Ammon's horn (tissue), 1 donor: ENCODE results near the gene BORCS6.
"Not testable (repeated sequence)": the region's sequence is repeated elsewhere in the genome, so short reads cannot be mapped to it uniquely, and the experiment has no call there.

Experiments used
- DNase-seq: peaks from one replicate; pipeline ENCODE4 v3.0.0-alpha.2; 2016; ENCODE audit warnings: low spot score

The BORCS6 gene

GRCh38 chr17:8173056-8173870 is 16.7 kb downstream of the BORCS6 start:
- DNase-seq, result peak; percentile 97

DNA sequence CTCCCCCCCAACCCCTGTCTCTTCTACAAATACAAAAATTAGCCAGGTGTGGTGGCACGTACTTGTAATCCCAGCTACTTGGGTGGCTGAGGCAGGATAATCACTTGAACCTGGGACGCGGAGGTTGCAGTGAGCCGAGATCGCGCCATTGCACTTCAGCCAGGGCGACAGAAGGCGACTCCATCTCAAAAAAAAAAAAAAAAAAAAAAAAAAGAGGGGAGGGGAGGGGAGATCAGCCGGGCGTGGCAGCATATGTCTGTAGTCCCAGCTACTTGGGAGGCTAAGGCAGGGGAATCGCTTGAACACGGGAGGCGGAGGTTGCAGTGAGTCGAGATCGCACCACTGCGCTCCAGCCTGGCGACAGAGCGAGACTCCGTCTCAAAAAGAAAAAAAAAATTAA is 19.8 kb downstream of the BORCS6 start:
- not testable (repeated sequence) for DNase-seq

DNA sequence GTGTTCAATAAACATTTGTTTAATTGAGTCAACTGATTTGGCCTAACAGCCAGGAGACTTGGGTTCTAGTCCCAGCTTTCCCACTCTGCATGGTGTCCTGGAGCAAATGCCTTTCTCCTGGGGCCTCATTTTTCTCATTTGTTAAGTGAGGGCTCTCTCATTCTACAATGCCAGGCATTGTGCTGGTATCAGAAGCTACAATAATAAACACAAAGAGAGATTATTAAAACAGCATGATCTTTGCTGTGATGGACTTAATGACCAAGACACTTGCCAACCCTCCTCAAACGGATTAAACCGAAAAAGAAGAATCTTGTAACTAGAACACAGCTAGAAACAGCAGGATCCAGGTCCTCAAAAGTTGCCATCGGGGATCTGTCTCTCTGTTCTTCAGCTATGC is 22.5 kb downstream of the BORCS6 start:
- DNase-seq, result no peak

DNA sequence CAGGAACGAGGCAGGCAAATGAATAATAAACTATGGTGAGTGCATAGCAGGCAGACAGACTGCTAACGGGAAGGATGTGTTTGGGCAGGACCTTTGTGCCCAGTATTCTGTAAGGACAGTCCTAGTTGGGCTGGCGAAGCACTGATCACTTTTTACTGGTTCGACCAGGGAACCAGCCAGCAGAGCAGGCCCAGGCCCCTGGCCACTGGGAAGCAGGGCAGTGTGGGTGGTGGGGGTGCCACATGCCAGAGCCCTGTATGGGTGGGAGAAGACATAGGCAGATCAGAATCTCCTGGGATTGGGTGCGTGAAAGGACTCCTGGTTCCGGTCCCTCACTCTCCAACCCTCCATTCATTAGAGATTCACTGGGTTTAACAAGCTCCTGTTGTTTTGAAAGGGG is 23.2 kb downstream of the BORCS6 start:
- DNase-seq, result no peak

DNA sequence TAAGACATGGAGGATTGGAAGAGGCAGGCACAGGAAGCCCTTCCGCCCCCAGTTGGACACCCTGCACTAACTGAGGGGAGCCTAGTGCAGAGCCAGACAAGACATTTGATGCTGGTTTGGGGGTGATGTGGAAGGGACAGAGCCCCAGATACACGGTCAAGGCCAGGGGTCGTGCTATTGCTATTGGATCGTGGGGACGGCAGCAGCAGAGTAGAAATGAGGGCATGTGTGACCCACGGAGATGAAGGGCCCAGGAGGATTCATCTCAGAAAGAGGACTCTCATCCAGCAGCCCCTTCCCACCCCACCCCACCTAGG is 25.2 kb downstream of the BORCS6 start:
- no peak for DNase-seq

GRCh38 chr17:8163978-8164814 is 25.8 kb downstream of the BORCS6 start:
- DNase-seq, result peak; percentile 63

DNA sequence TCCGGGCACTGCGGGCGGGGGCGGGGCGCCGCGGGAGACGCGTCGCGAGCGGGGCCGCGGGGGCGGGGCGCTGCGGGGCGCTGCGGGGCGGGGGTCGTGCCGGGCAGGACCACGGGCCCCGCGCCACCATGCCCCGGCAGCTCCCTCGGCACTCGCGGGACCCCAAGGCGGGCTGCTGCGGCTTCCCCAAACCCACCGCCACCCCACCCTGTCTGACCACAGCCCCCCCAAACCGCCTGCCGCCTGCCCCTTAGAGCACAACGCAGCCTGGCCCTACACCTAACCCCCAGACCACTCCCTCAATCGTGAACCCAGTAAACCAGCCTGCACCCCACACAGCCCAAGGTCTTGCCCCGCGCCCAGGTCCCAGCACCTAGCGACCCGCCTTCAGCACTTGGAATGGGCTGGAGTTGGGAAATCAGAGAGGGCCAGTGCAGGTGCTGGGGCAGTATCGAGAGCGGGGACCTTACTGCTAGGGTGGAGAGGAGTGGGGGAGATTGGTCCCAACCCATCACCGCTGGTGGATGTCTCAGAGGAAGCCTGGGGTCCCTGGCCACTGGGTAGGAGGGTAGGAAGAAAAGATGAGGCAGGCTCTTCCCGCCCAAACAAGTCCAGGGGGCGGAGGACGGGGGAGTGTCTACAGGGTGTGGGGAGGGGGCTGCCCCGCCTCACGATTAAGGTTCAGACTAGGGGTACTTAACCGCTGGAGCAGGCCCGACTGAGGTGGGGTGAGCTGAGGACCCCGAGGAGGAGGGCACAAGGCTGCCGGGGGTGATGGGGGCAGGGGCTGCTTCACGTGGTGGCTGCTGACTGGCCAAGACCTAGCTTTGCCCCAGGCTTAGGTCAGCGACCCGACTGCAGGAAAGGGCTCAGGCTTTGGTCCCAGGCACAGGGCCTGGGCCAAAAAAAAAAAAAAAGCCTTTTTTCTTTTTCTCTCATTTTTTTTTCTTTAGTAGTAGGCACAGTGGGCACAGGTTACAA is 26.7 kb downstream of the BORCS6 start:
- DNase-seq, result no peak

DNA sequence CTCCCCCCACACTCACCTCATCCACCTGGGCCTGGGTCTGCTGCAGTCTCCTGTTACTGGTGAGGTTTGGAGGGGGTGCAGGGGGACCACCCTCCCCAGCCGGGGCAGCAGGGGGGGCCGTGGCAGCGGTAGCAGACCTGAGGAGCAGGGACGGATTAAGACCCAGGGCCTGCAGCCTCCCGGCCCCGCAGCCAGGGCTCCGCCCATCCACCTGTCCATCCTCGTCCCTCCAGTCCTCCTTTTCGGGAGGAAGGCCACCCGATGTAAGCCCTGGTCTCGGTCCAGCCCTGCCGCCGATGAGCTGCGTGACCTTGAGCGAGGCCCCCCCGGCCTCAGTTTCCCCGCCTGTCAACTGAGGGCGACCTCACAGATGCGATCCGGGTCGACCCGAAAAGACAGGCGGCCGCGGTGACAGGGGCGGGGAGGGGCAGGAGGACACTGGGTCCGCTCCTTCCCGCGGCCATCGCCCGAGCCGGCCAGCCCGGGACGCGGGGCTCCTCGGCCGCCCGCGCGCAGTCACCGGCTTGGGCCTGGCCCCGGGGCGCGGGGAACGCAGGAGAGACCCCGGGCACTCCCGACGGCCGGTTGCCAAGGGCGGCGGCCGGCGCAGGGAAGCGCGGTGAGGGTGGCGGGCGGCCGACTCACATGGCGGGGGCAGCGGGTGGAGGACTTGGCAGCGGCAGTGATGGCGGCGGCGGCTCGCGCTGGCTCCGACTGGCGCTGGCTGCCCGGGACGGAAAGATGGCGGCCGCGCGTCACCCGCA is 27.6 kb downstream of the BORCS6 start, which contains the start of gene VAMP2:
TSS of gene VAMP2 (minus strand) at position 716 of the 764 bp plus-strand sequence. CDS start at position 647, 69 bp downstream.
- DNase-seq, result peak; percentile 78

GRCh38 chr17:8161289-8162232 is 28.4 kb downstream of the BORCS6 start:
- no peak for DNase-seq

- no peak for DNase-seq
Measured at GRCh38 chr17:8160741-8161221, 29.2 kb downstream of the BORCS6 start.

- DNase-seq, result no peak
Measured at GRCh38 chr17:8160224-8160577, 29.8 kb downstream of the BORCS6 start.

GRCh38 chr17:8159459-8160223 is 30.3 kb downstream of the BORCS6 start:
- no peak for DNase-seq

DNA sequence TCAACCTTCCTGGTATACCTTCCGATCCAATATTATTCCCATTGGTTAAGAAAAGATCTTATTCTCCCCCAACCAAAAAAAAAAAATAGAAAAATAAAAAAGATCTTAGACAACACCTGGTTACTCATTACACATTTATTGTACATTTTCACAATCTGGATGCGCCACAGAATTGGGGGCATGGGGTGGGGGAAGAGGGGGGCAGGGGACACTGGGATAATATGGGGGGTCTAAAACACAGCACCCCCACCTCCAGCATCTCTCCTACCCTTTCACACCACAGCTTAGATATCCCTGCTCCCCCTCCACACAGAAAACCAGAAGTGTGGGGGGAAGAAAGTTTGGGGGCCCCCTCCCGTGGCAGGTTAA is 31.0 kb downstream of the BORCS6 start:
- no peak for DNase-seq

DNA sequence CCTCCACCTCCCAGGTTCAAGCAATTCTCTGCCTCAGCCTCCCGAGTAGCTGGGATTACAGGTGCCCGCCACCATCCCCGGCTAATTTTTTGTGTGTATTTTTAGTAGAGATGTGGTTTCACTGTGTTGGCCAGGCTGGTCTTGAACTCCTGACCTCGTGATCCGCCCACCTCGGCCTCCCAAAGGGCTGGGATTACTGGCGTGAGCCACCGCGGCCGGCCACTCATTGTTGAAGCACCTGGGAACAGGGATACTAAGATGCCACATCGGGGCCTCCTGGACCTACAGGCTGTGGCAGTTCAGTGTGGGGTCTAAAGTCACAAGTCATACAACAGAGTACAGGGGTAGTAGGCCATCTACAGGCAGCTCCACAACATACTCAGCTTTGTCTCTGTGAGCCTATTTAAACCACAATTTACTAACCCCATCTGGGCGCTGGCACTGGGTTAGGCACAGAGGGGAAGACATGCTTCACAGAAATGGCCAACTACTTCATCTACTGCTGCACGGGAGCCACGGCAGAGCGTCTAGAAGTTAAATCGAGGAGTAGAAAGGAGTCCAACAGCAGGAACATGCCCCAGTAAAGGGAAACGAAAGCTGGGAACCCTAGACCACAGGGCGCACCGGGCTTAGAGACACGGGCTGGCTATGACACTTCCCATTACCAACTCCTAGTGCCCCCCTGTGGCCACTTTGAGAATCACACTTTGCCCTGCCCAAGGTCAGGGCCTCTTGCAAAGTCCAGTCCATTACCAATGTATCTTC is 31.5 kb downstream of the BORCS6 start:
- peak; percentile 93 for DNase-seq

DNA sequence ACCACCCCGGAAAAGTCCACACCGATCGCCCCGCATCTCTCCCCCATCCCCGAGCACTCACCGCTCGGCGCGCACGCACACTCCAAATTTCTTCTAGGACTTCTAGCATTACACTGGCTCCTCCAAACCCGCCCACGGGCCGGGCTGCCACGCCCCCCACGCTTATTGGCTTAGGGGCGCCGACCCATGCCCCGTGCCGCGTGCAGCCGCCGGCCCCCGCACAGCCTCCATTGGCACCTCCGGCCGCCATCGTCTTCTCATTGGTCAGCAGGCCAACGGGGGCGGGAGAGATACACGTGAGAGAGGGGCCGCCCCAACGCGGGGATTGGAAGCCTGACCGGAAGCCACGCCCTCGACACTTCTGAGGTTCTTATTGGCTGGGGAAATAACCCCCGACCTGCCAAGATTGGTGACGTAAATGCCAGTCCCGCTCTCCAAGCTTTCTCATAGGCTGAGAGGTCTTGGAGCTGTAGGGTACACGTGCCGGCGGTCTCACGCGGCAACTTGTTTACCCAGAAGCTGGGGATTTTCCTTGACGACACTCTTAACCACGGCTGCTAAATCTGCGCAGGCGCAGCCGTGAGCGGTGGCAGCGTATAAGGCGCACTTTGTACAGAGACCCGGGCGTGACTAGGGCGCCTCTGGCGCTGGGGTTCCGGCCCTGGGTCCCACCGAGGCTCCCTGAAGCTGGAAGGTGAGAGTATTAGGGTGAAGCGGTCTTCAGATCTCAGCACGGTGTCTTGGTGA is 33.6 kb downstream of the BORCS6 start:
- DNase-seq, result peak; percentile 99

GRCh38 chr17:8155996-8156245 is 34.1 kb downstream of the BORCS6 start:
- DNase-seq, result no peak

DNA sequence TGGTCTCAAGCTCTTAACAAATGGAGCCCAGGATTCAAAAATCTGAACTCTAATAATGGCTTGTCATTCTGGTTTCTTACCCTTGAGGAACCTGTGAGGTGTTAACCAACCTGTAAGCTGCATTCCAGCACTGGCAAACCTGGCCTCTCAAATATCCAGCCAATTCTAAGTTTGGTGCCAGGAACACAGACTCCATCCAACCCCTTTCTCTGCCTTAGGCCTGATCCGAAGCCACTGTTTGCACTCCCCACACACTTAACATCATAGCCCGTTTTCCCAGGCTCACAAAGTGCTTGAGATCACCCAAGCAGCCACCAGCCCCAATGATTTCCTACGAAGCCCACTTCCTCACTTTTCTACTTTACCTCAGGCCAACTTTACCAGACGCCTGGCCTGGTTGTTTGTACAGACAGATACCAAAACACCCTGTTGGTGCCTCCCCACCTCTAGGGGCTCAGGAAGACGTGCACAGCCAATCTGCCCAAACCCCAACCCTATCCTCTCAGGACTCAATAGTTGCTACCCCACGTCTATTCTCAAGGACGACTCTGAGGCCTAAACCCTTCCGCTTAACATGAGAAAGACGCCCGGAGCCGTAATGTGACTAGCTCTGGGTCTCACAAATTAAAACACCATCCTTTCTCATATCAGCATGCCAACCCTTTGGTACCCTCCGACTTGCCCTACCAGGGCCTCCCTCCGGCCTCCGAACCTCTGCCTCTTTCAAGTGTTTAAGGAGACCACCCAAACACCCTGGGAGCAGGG is 34.6 kb downstream of the BORCS6 start:
- no peak for DNase-seq
